Panc1 (cell line): ENCODE results near the gene MSI2. TPM values are rescaled to one million over a fixed set of nuclear protein-coding genes. Genes with fewer than 3 reads are reported as not detected.

Experiments used
- ATAC-seq: fragments of 200-7000 bp; cut with Tn5 transposase; 2 replicates; pipeline ENCODE4 v1.9.1; 2020; ENCODE audit warnings: mild to moderate bottlenecking, moderate library complexity
- BruUV-seq: library from RNA; stranded (reverse); fragments of 400-500 nt; replicated peaks from 2 replicates; lab custom pipeline; 2021; lab: Mats Ljungman, UMichigan
- CTCF ChIA-PET: fragments of 300-600 bp; sonication (Branson Sonifier 250); formaldehyde crosslinking; loops from one replicate; lab custom pipeline; 2022; ENCODE audit warnings: antibody characterized with exemption; lab: Charles Lee
- POLR2A ChIA-PET: fragments of 300-600 bp; sonication (Branson Sonifier 250); formaldehyde crosslinking; loops from one replicate; lab custom pipeline; 2022; ENCODE audit warnings: antibody characterized with exemption; lab: Charles Lee
- DNase-seq: peaks from one replicate; pipeline ENCODE4 v3.0.0-alpha.2; 2010; ENCODE audit warnings: low read depth, low spot score
- H3K27ac ChIP-seq: 2 replicates; pipeline ENCODE4 v1.5.1; 2011; ENCODE audit warnings: mild to moderate bottlenecking, low read length, inconsistent platforms
- H3K27me3 ChIP-seq: fragments of 200-500 bp; sonication (Bioruptor generic); 2 replicates; pipeline ENCODE4 v1.6.0; 2014; ENCODE audit warnings: low read length, inconsistent platforms; ENCODE audit not compliant: control insufficient read depth, insufficient read depth
- H3K36me3 ChIP-seq: fragments of 200-500 bp; sonication (Bioruptor generic); 2 replicates; pipeline ENCODE4 v1.5.1; 2014; ENCODE audit warnings: inconsistent platforms, mild to moderate bottlenecking, low read length, moderate library complexity; ENCODE audit not compliant: control insufficient read depth, insufficient read depth
- H3K4me1 ChIP-seq: 2 replicates; pipeline ENCODE4 v1.5.1; 2011; ENCODE audit warnings: inconsistent platforms, mild to moderate bottlenecking, low read length, moderate library complexity; ENCODE audit not compliant: control insufficient read depth, insufficient read depth
- H3K4me3 ChIP-seq, 2 experiments: 2 replicates each; pipeline ENCODE4 v1.5.1; 2011 to 2012; ENCODE audit warnings: low read depth in 2 of 2, low read length in 2 of 2, mild to moderate bottlenecking in 2 of 2, inconsistent platforms in 1 of 2, moderate library complexity in 1 of 2
- H3K9me3 ChIP-seq: fragments of 200-500 bp; sonication (Bioruptor generic); 2 replicates; pipeline ENCODE4 v1.5.1; 2014; ENCODE audit warnings: low read depth, mild to moderate bottlenecking, inconsistent platforms, low read length, moderate library complexity; ENCODE audit not compliant: control insufficient read depth, insufficient read depth
- CTCF ChIP-seq: fragments of 450-650 bp; IDR thresholded peaks from 2 replicates; pipeline ENCODE4 v1.5.1; 2017; ENCODE audit warnings: mild to moderate bottlenecking
- POLR2AphosphoS5 ChIP-seq: IDR thresholded peaks from 2 replicates; pipeline ENCODE4 v1.6.1; 2012; ENCODE audit warnings: mild to moderate bottlenecking, low read depth, low read length, moderate library complexity
- SIN3A ChIP-seq: IDR thresholded peaks from 2 replicates; pipeline ENCODE4 v1.6.1; 2012; ENCODE audit warnings: low read depth, mild to moderate bottlenecking, low read length, moderate library complexity, borderline replicate concordance; ENCODE audit not compliant: insufficient read depth
- TCF7L2 ChIP-seq: IDR thresholded peaks from 2 replicates; pipeline ENCODE4 v1.6.1; 2011; ENCODE audit warnings: mild to moderate bottlenecking, low read depth, low read length, inconsistent platforms
- in situ Hi-C: cut with HindIII; loops from 2 replicates; pipeline ENCODE4 v1.10.0; 2016; ENCODE audit warnings: low sequenced_read_pairs, low pct_unique_long_range_greater_than_20kb
- intact Hi-C: fragments of 100-400 bp; cut with micrococcal nuclease; formaldehyde crosslinking; loops from one replicate; pipeline ENCODE4 v1.10.0; 2022; ENCODE audit not compliant: unreplicated experiment
- total RNA-seq: library from RNA; stranded (reverse); gene quantifications from one replicate; pipeline ENCODE4 v1.2.1, GENCODE V29; 2021; ENCODE audit not compliant: unreplicated experiment
- TF ChIP-seq, protein P1 (sequence below), 2 experiments: IDR thresholded peaks; 2 replicates each; pipeline ENCODE4 v1.6.1; 2011 to 2012; ENCODE audit warnings: low read depth in 2 of 2, control low read depth in 1 of 2, low read length in 1 of 2, mild to moderate bottlenecking in 1 of 2, moderate library complexity in 1 of 2; ENCODE audit not compliant: insufficient read depth in 1 of 2

Gene MSI2
- total RNA-seq, 1 experiment from 2014 or later: 38.5 TPM

DNA sequence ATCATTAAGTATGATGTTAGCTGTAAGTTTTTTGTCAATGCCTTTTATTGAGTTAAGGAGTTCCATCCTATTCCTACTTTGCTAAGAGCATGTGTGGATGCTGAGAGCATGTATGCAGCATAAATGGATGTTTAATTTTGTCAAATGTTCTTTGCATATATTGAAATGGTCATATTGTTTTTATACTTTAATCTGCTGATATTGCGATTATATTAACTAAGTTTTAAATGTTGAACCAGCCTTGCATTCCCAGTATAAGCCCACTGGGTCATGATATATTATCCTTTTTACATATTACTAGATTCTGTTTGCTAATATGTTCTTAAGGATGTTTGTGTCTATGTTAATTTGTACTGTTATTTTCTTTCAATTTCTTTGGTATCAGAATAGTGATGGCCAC lies 435.6 kb downstream of the MSI2 start:
- Histone ChIP-seq H3K27me3 (peaks cover 4% of the 10 kb centered on the region; the same call in 1 of the 2 replicates), H3K9me3 (no peaks in the 10 kb centered on the region), H3K4me1 (no peaks in the 10 kb centered on the region), H3K4me3 (no peak overlapping the region), H3K27ac (no peak overlapping the region), H3K36me3 (no peaks in the 10 kb centered on the region)
- intact Hi-C loops: no loop called here
- ATAC-seq (no peak), DNase-seq (no peak)
- in situ Hi-C loops: no loop called here
- POLR2A ChIA-PET: no interaction called here
- CTCF ChIA-PET: no interaction called here
- TF ChIP-seq SIN3A (no peak), TCF7L2 (no peak), POLR2AphosphoS5 (no peak), CTCF (no peak)
- TF ChIP-seq, protein P1, sequence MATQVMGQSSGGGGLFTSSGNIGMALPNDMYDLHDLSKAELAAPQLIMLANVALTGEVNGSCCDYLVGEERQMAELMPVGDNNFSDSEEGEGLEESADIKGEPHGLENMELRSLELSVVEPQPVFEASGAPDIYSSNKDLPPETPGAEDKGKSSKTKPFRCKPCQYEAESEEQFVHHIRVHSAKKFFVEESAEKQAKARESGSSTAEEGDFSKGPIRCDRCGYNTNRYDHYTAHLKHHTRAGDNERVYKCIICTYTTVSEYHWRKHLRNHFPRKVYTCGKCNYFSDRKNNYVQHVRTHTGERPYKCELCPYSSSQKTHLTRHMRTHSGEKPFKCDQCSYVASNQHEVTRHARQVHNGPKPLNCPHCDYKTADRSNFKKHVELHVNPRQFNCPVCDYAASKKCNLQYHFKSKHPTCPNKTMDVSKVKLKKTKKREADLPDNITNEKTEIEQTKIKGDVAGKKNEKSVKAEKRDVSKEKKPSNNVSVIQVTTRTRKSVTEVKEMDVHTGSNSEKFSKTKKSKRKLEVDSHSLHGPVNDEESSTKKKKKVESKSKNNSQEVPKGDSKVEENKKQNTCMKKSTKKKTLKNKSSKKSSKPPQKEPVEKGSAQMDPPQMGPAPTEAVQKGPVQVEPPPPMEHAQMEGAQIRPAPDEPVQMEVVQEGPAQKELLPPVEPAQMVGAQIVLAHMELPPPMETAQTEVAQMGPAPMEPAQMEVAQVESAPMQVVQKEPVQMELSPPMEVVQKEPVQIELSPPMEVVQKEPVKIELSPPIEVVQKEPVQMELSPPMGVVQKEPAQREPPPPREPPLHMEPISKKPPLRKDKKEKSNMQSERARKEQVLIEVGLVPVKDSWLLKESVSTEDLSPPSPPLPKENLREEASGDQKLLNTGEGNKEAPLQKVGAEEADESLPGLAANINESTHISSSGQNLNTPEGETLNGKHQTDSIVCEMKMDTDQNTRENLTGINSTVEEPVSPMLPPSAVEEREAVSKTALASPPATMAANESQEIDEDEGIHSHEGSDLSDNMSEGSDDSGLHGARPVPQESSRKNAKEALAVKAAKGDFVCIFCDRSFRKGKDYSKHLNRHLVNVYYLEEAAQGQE (IDR thresholded peaks at IDR 0.05; ENCODE audit: insufficient read depth in 1 of 2, low read depth in 2 of 2, low read length in 1 of 2): no peak
- BruUV-seq: no TSS peak

DNA sequence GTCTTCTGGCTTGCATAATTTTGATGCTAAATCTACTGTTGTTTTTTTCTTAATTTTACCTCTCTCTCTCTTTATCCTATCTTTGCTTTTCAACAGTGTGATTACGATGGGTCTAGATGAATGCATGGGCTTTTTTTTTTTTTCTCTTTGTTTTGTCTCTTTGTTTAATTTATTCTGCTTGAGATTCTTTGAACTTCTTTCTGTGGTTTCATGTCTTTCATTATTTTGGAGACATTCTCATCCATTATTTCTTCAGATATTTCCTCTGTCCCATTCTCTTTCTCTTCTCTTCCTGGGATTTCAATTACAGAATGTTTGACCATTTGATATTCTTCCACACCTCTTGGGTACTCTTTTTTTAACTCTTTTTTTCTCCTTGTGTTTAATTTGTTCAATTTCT lies 436.4 kb downstream of the MSI2 start:
- BruUV-seq: no TSS peak
- POLR2A ChIA-PET: no interaction called here
- TF ChIP-seq SIN3A (no peak), CTCF (no peak), TCF7L2 (no peak), POLR2AphosphoS5 (no peak)
- TF ChIP-seq, protein P1 (IDR thresholded peaks at IDR 0.05; ENCODE audit: insufficient read depth in 1 of 2, low read depth in 2 of 2, low read length in 1 of 2): no peak
- Histone ChIP-seq H3K36me3 (no peaks in the 10 kb centered on the region), H3K4me1 (no peaks in the 10 kb centered on the region), H3K4me3 (no peak overlapping the region), H3K27me3 (peaks cover 4% of the 10 kb centered on the region; the same call in 1 of the 2 replicates), H3K27ac (no peak overlapping the region), H3K9me3 (no peaks in the 10 kb centered on the region)
- CTCF ChIA-PET: no interaction called here
- DNase-seq: no peak
- no peak for ATAC-seq
- in situ Hi-C loops: no loop called here
- intact Hi-C loops: no loop called here
